ENCODE measurements around the gene DGKD.

- TF ChIP-seq EZH2 (optimal IDR thresholded peaks at IDR 0.05; ENCODE audit: low read depth, low read length) (no peak), CTCF (IDR thresholded peaks at IDR 0.05; ENCODE audit: low read length) (no peak)
Observed at GRCh38 chr2:233326500-233326899, 27.8 kb upstream of the DGKD start.

Measured in MM.1S (cell line).